ENCODE measurements around the gene ETV2.

DNA sequence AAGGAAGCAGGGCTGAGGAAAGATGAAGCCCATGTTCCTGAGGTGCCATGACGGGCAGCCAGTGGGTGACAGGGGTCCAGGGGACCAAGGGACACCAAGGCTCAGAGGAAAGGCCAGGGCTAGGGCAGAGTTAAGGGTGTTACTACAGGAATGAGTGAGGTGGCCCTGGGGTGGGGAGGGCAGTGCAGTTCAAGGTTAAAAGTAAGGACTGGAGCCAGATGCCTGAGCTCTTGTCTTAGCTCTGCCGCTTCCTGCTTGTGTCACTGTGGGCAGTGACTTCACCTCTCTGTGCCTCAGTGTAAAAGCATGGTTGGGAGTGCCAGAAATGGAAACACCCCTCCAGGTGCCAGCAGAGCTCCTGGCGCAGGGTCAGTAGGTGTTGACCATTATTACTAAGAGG, 4.9 kb upstream of the ETV2 start:
- TF ChIP-seq, protein P1, sequence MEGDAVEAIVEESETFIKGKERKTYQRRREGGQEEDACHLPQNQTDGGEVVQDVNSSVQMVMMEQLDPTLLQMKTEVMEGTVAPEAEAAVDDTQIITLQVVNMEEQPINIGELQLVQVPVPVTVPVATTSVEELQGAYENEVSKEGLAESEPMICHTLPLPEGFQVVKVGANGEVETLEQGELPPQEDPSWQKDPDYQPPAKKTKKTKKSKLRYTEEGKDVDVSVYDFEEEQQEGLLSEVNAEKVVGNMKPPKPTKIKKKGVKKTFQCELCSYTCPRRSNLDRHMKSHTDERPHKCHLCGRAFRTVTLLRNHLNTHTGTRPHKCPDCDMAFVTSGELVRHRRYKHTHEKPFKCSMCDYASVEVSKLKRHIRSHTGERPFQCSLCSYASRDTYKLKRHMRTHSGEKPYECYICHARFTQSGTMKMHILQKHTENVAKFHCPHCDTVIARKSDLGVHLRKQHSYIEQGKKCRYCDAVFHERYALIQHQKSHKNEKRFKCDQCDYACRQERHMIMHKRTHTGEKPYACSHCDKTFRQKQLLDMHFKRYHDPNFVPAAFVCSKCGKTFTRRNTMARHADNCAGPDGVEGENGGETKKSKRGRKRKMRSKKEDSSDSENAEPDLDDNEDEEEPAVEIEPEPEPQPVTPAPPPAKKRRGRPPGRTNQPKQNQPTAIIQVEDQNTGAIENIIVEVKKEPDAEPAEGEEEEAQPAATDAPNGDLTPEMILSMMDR (conservative IDR thresholded peaks at IDR 0.05; ENCODE audit: low read depth, low read length): no peak
- no peak for TF ChIP-seq EZH2 (IDR thresholded peaks at IDR 0.05; ENCODE audit: borderline replicate concordance, low read depth, low read length, poor library complexity, severe bottlenecking)
